ENCODE measurements around the gene MYO7A. TPM values are rescaled to one million over a fixed set of nuclear protein-coding genes. Genes with fewer than 3 reads are reported as not detected.

MYO7A gene
- total RNA-seq, 1 donor from 2014 or later, result 0.07 TPM

- H3K27ac Mint-ChIP-seq, result no peak overlapping the region
- peaks cover 17% of the 10 kb centered on the region for H3K4me1 Mint-ChIP-seq
These were observed 18.4 kb downstream of the MYO7A start for GRCh38 chr11:77146261-77147035.

GRCh38 chr11:77147036-77147315, 18.9 kb downstream of the MYO7A start:
- DNase-seq, result no peak
- intact Hi-C loops (cut with micrococcal nuclease), result no loop called here
- H3K4me3 Mint-ChIP-seq, result no peak overlapping the region
- no peaks in the 10 kb centered on the region for H3K36me3 Mint-ChIP-seq (ENCODE audit: low read depth)
- H3K27me3 Mint-ChIP-seq, result peaks cover 14% of the 10 kb centered on the region
- peaks cover 20% of the 10 kb centered on the region for H3K4me1 Mint-ChIP-seq
- no peaks in the 10 kb centered on the region for H3K9me3 Mint-ChIP-seq
- H3K27ac Mint-ChIP-seq, result no peak overlapping the region

More at GRCh38 chr11:77146261-77147035, 18.4 kb downstream of the MYO7A start:
- H3K27me3 Mint-ChIP-seq, result peaks cover 14% of the 10 kb centered on the region
- no peak overlapping the region for H3K4me3 Mint-ChIP-seq
- intact Hi-C loops (cut with micrococcal nuclease), result no loop called here
- DNase-seq, result no peak
- no peaks in the 10 kb centered on the region for H3K9me3 Mint-ChIP-seq
- H3K36me3 Mint-ChIP-seq (ENCODE audit: low read depth), result no peaks in the 10 kb centered on the region

- peak; percentile 78 for DNase-seq
- H3K4me3 Mint-ChIP-seq, result peak overlapping the region; percentile 76
- no peaks in the 10 kb centered on the region for H3K36me3 Mint-ChIP-seq (ENCODE audit: low read depth)
- intact Hi-C loops (cut with micrococcal nuclease), result no loop called here
- no peak overlapping the region for H3K27ac Mint-ChIP-seq
- H3K27me3 Mint-ChIP-seq, result peaks cover 14% of the 10 kb centered on the region
- H3K4me1 Mint-ChIP-seq, result peaks cover 24% of the 10 kb centered on the region
- H3K9me3 Mint-ChIP-seq, result no peaks in the 10 kb centered on the region
These were observed 19.7 kb downstream of the MYO7A start for GRCh38 chr11:77147668-77148321.

- no peak for DNase-seq
- peaks cover 14% of the 10 kb centered on the region for H3K27me3 Mint-ChIP-seq
- H3K4me1 Mint-ChIP-seq, result peaks cover 33% of the 10 kb centered on the region
- H3K36me3 Mint-ChIP-seq (ENCODE audit: low read depth), result no peaks in the 10 kb centered on the region
- H3K9me3 Mint-ChIP-seq, result no peaks in the 10 kb centered on the region
- H3K4me3 Mint-ChIP-seq, result no peak overlapping the region
- H3K27ac Mint-ChIP-seq, result no peak overlapping the region
- intact Hi-C loops (cut with micrococcal nuclease), result no loop called here
These were observed 21.1 kb downstream of the MYO7A start for GRCh38 chr11:77148963-77149715.

GRCh38 chr11:77149716-77150392, 21.8 kb downstream of the MYO7A start:
- Mint-ChIP-seq H3K9me3 (no peaks in the 10 kb centered on the region), H3K27me3 (peaks cover 14% of the 10 kb centered on the region), H3K27ac (no peak overlapping the region), H3K36me3 (ENCODE audit: low read depth) (no peaks in the 10 kb centered on the region), H3K4me1 (peaks cover 33% of the 10 kb centered on the region), H3K4me3 (no peak overlapping the region)
- DNase-seq, result no peak
- intact Hi-C loops (cut with micrococcal nuclease), result no loop called here

- Mint-ChIP-seq H3K9me3 (no peaks in the 10 kb centered on the region), H3K36me3 (ENCODE audit: low read depth) (no peaks in the 10 kb centered on the region), H3K27ac (no peak overlapping the region), H3K4me1 (peaks cover 35% of the 10 kb centered on the region), H3K4me3 (no peak overlapping the region), H3K27me3 (peaks cover 14% of the 10 kb centered on the region)
- intact Hi-C loops (cut with micrococcal nuclease), result no loop called here
- no peak for DNase-seq
These were observed 22.8 kb downstream of the MYO7A start for GRCh38 chr11:77150836-77151235.

GRCh38 chr11:77151804-77152509, 23.9 kb downstream of the MYO7A start:
- H3K27ac Mint-ChIP-seq, result peak overlapping the region; percentile 47
- no peaks in the 10 kb centered on the region for H3K36me3 Mint-ChIP-seq (ENCODE audit: low read depth)
- DNase-seq, result peak; percentile 87
- peak overlapping the region; percentile 29 for H3K4me3 Mint-ChIP-seq
- intact Hi-C loops (cut with micrococcal nuclease), result no loop called here
- no peaks in the 10 kb centered on the region for H3K9me3 Mint-ChIP-seq
- H3K27me3 Mint-ChIP-seq, result peaks cover 12% of the 10 kb centered on the region
- H3K4me1 Mint-ChIP-seq, result peaks cover 35% of the 10 kb centered on the region

GRCh38 chr11:77152846-77153245, 24.8 kb downstream of the MYO7A start:
- DNase-seq, result no peak
- Mint-ChIP-seq H3K4me3 (peak overlapping the region; percentile 29), H3K27ac (peak overlapping the region; percentile 47), H3K9me3 (no peaks in the 10 kb centered on the region), H3K4me1 (peaks cover 33% of the 10 kb centered on the region), H3K27me3 (peaks cover 4% of the 10 kb centered on the region), H3K36me3 (ENCODE audit: low read depth) (no peaks in the 10 kb centered on the region)
- intact Hi-C loops (cut with micrococcal nuclease), result no loop called here

- intact Hi-C loops (cut with micrococcal nuclease), result no loop called here
- H3K4me3 Mint-ChIP-seq, result peak overlapping the region; percentile 29
These were observed 25.5 kb downstream of the MYO7A start for GRCh38 chr11:77153276-77154185.

GRCh38 chr11:77154381-77155081, 26.5 kb downstream of the MYO7A start:
- Mint-ChIP-seq H3K4me3 (no peak overlapping the region), H3K9me3 (no peaks in the 10 kb centered on the region), H3K27ac (no peak overlapping the region), H3K4me1 (peaks cover 25% of the 10 kb centered on the region), H3K36me3 (ENCODE audit: low read depth) (no peaks in the 10 kb centered on the region), H3K27me3 (no peaks in the 10 kb centered on the region)
- DNase-seq, result no peak
- intact Hi-C loops (cut with micrococcal nuclease), result no loop called here

More at GRCh38 chr11:77153276-77154185, 25.5 kb downstream of the MYO7A start:
- H3K36me3 Mint-ChIP-seq (ENCODE audit: low read depth), result no peaks in the 10 kb centered on the region
- peaks cover 28% of the 10 kb centered on the region for H3K4me1 Mint-ChIP-seq
- no peaks in the 10 kb centered on the region for H3K9me3 Mint-ChIP-seq
- H3K27ac Mint-ChIP-seq, result no peak overlapping the region
- H3K27me3 Mint-ChIP-seq, result no peaks in the 10 kb centered on the region
- DNase-seq, result no peak

GRCh38 chr11:77155082-77155475, 27.0 kb downstream of the MYO7A start:
- Mint-ChIP-seq H3K27me3 (no peaks in the 10 kb centered on the region), H3K9me3 (no peaks in the 10 kb centered on the region), H3K4me1 (peaks cover 25% of the 10 kb centered on the region), H3K27ac (no peak overlapping the region), H3K36me3 (ENCODE audit: low read depth) (no peaks in the 10 kb centered on the region), H3K4me3 (no peak overlapping the region)
- intact Hi-C loops (cut with micrococcal nuclease), result no loop called here
- DNase-seq, result no peak

- DNase-seq, result no peak
- H3K27me3 Mint-ChIP-seq, result no peaks in the 10 kb centered on the region
- no peaks in the 10 kb centered on the region for H3K36me3 Mint-ChIP-seq (ENCODE audit: low read depth)
- H3K4me3 Mint-ChIP-seq, result no peak overlapping the region
- no peak overlapping the region for H3K27ac Mint-ChIP-seq
- H3K9me3 Mint-ChIP-seq, result no peaks in the 10 kb centered on the region
- intact Hi-C loops (cut with micrococcal nuclease), result no loop called here
- H3K4me1 Mint-ChIP-seq, result peaks cover 25% of the 10 kb centered on the region
These were observed 27.6 kb downstream of the MYO7A start for GRCh38 chr11:77155556-77156130.

All from activated CD4-positive, alpha-beta T cell treated with anti-CD3 and anti-CD28 coated beads, Interleukin-2, amount 10 ng/mL, durations not matched to agents 24 days and 14 days (primary cell).